ENCODE results near the gene PLPP6. TPM values are rescaled to one million over a fixed set of nuclear protein-coding genes. Genes with fewer than 3 reads are reported as not detected.
A peak's percentile ranks its signal among the peaks of the same experiment; 100 is the strongest.

PLPP6 gene
- total RNA-seq, 1 donor from 2014 or later: 7.2 TPM

GRCh38 chr9:4690144-4690543 is 28.1 kb downstream of the PLPP6 start:
- no peak for DNase-seq (ENCODE audit: extremely low read depth, low read depth, low spot score)

GRCh38 chr9:4691795-4692194 is 29.7 kb downstream of the PLPP6 start:
- DNase-seq (ENCODE audit: extremely low read depth, low read depth, low spot score): no peak

- DNase-seq (ENCODE audit: extremely low read depth, low read depth, low spot score): no peak
Observed at GRCh38 chr9:4700091-4700490, 38.0 kb downstream of the PLPP6 start.

GRCh38 chr9:4700932-4701331 is 38.8 kb downstream of the PLPP6 start:
- no peak for DNase-seq (ENCODE audit: extremely low read depth, low read depth, low spot score)

DNA sequence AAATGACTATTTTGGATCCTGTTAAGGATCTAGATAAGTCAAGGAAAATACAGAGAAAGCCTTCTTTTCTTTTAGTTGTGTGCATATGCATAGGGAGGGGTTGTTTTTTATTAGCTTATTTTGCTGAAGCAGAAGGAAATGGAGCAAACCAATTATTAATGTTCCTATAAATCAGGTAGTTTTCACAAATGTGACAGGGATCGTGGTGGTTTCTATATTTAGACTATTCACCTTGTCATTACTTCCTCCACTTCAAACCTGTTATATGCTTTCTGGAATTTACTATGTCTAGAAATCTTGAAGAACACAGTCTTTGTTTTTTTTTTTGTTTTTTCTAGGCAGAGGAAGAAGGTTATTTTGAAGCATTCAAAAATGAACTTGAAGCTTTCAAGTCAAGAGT is 39.4 kb downstream of the PLPP6 start:
- no peak for DNase-seq (ENCODE audit: extremely low read depth, low read depth, low spot score)

DNA sequence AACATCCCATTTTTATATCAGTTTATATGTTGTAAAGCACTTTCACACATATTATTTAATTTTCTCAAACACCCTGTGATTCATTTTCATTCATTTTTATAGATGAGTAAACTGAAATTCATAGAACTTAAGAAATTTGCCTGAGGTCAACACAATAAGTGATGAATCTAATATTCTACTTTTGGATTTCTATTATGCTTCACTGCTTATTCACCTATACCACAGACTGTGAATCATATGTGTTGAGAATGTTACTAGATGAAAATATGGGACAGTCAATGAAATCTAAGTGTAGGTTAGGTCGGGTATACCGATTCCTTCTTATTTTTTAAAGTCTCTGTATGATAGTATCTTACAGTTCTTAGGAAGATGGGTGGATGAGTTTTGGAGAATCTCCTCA is 42.0 kb downstream of the PLPP6 start:
- no peak for DNase-seq (ENCODE audit: extremely low read depth, low read depth, low spot score)

- no peak for DNase-seq (ENCODE audit: extremely low read depth, low read depth, low spot score)
Observed at GRCh38 chr9:4706021-4706420, 43.9 kb downstream of the PLPP6 start.

DNA sequence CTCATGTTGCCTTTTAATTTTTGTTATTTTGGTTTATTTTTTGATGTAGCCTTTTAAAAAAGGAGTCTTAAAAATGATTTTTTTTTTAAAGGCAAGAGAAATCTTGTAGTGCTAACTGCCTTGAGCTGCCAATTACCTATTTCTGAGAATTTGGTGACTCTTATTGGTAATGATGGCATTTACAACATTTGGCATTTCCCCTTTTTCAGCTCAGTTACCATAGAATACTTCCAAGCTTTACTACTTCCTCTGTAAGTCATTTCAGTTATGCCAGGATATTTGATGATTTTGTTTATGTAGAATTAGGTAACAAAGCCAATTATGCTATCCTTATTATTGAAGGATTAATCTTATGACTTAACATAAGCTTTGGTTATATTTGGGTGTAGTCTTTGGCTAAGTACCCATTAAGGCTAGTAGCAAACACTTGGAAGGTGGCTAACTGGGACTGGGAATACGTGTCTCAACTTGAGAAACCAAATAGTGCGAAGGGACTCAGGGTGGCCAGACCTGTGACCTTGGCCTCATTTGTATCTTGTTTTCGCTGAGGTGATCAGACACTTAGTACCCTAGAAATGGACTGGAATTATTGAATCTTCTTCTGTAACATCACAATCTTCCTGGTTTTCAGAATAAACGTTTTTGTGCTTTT is 45.0 kb downstream of the PLPP6 start:
- no peak for DNase-seq (ENCODE audit: extremely low read depth, low read depth, low spot score)

DNA sequence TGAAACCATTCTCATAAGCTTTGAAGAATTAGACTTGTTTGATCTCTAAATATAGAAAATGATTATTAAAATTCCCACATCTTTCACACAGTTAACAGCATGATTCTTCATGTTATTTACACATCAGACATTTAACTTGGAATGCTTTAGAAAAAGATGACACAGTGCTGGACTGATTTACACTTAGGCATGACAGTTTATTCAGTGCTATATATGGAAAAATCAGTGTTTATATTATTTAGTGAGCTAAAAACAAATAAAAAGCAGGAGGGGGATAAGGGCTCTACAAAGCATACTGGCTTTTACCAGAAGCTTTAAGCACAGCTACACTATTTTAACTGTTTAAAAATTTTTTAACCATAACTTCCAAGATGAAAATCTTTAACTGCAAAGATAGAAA is 47.3 kb downstream of the PLPP6 start:
- DNase-seq (ENCODE audit: extremely low read depth, low read depth, low spot score): no peak

DNA sequence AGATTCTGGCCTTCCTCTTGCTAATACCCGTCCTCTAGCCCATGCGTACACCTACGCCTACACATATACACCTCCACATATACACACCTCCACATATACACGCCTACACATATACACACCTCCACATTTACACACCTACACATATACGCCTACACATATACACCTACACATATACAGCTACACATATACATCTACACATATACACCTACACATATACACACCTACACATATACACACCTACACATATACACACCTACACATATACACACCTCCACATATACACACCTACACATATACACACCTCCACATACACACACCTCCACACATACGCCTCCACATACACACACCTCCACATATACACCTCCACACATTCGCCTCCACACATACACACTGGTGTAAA is 51.8 kb downstream of the PLPP6 start:
- no peak for DNase-seq (ENCODE audit: extremely low read depth, low read depth, low spot score)

DNA sequence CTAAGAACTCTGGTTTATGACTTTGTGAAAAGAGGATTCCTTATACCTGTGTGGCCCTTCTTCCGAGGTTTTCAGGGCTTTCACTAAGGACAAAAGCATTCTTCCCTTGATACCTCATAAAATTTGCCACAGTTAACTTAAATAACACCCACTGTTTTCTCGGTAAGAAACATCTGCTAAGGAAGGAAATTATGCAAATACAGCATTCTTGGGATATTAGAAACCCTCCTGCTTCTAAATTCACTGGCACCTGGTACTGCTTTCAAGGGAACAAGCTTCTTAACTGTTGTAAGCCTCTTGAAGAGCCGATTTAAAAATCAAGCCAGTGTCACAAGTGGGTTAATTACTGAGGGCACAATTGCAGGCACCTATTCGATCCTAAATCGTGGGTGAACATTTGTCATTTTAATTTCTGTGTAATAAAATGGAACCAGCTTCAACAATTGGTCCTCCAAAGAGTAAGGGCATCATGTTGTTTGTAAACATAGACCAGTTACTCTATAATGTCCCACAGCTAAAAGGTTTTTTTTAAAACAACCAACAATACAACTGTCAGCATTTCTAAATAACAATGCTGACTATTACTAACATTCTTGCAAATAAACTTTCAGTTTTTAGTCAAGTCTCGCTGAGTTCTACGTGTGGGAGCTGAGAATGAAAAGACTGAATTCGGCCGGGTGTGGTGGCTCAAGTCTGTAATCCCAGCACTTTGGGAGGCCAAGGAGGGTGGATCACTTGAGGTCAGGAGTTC is 52.3 kb downstream of the PLPP6 start:
- DNase-seq (ENCODE audit: extremely low read depth, low read depth, low spot score): peak; percentile 3

Other genes with a start within 250 kb of the PLPP6 start
- gene SLC1A1, start 171.8 kb upstream of the PLPP6 start, total RNA-seq: 10.9 and 13.0 TPM in 2 replicates
- 3.8 and 4.0 TPM in 2 replicates for gene SPATA6L, start 4.2 kb downstream of the PLPP6 start, total RNA-seq
- gene CDC37L1, start 17.3 kb downstream of the PLPP6 start, total RNA-seq: 4.9 and 7.4 TPM in 2 replicates
- gene AK3, start 78.9 kb downstream of the PLPP6 start, total RNA-seq: 63.6 and 66.4 TPM in 2 replicates
- 10.7 and 18.3 TPM in 2 replicates for gene RCL1, start 130.7 kb downstream of the PLPP6 start, total RNA-seq

All from glomerular endothelial cell (primary cell).